Measurements from ENCODE around the gene SLC4A9. TPM values are rescaled to one million over a fixed set of nuclear protein-coding genes. Genes with fewer than 3 reads are reported as not detected.

SLC4A9 gene
- total and polyA plus RNA-seq, 9 donors, result 0.04 to 0.13 (median 0.06) TPM; not detected in 5

- no peak for DNase-seq
- Histone ChIP-seq H3K4me3 (ENCODE audit: low read length) (no peak overlapping the region), H3K36me3 (ENCODE audit: control insufficient read depth, insufficient read depth, low read length) (no peaks in the 10 kb centered on the region), H3K9me3 (replicated peaks; ENCODE audit: control insufficient read depth, low read depth, low read length) (no peaks in the 10 kb centered on the region), H3K27ac (ENCODE audit: low read length) (no peak overlapping the region), H3K27me3 (ENCODE audit: control insufficient read depth, insufficient read depth, low read length) (no peaks in the 10 kb centered on the region), H3K4me1 (ENCODE audit: control insufficient read depth, insufficient read depth, low read length) (no peaks in the 10 kb centered on the region)
- WGBS (ENCODE audit: insufficient coverage), result no CpG with 5 or more reads among the region's 1 CpG
Measured at GRCh38 chr5:140391732-140392131, 31.7 kb downstream of the SLC4A9 start.

- H3K4me3 ChIP-seq (ENCODE audit: low read length), result no peak overlapping the region
- H3K36me3 ChIP-seq (ENCODE audit: control insufficient read depth, insufficient read depth, low read length), result no peaks in the 10 kb centered on the region
- DNase-seq, result no peak
- no peaks in the 10 kb centered on the region for H3K4me1 ChIP-seq (ENCODE audit: control insufficient read depth, insufficient read depth, low read length)
- no CpG with 5 or more reads among the region's 2 CpGs for WGBS (ENCODE audit: insufficient coverage)
- no peaks in the 10 kb centered on the region for H3K9me3 ChIP-seq (replicated peaks; ENCODE audit: control insufficient read depth, low read depth, low read length)
- H3K27me3 ChIP-seq (ENCODE audit: control insufficient read depth, insufficient read depth, low read length), result no peaks in the 10 kb centered on the region
- H3K27ac ChIP-seq (ENCODE audit: low read length), result no peak overlapping the region
Measured at GRCh38 chr5:140393738-140394137, 33.7 kb downstream of the SLC4A9 start.

DNA sequence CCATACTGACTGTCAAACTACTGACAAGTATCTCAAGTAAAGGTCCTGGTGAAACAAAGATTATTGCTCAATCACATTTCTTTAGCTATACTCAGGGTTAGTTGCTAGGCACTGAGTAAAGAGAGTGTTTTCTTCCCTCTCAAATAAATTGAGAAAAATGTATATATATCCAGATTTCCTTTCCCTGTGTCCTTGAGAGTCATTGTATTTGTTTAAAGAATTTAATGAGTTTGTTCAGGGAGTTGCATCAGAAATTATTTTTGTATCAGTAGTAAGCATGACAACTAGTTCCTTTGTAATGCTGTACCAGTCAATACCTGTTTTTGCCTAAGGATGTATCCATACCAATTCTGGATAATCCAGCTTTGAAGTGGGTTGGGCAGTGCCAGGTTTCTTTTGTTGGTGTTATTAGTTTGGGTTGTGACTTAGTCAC is 38.4 kb downstream of the SLC4A9 start:
- Histone ChIP-seq H3K9me3 (replicated peaks; ENCODE audit: control insufficient read depth, low read depth, low read length) (no peaks in the 10 kb centered on the region), H3K36me3 (ENCODE audit: control insufficient read depth, insufficient read depth, low read length) (no peaks in the 10 kb centered on the region), H3K4me3 (ENCODE audit: low read length) (no peak overlapping the region), H3K27me3 (ENCODE audit: control insufficient read depth, insufficient read depth, low read length) (no peaks in the 10 kb centered on the region), H3K27ac (ENCODE audit: low read length) (no peak overlapping the region), H3K4me1 (ENCODE audit: control insufficient read depth, insufficient read depth, low read length) (peaks cover 13% of the 10 kb centered on the region)
- DNase-seq, result no peak

GRCh38 chr5:140399979-140400729 is 40.2 kb downstream of the SLC4A9 start:
- no peaks in the 10 kb centered on the region for H3K9me3 ChIP-seq (replicated peaks; ENCODE audit: control insufficient read depth, low read depth, low read length)
- DNase-seq, result no peak
- WGBS (ENCODE audit: insufficient coverage), result 30% methylated on average over 12 of the region's 25 CpGs
- no peaks in the 10 kb centered on the region for H3K36me3 ChIP-seq (ENCODE audit: control insufficient read depth, insufficient read depth, low read length)
- peak overlapping the region; percentile 98 for H3K27ac ChIP-seq (ENCODE audit: low read length)
- H3K27me3 ChIP-seq (ENCODE audit: control insufficient read depth, insufficient read depth, low read length), result no peaks in the 10 kb centered on the region
- H3K4me3 ChIP-seq (ENCODE audit: low read length), result peak overlapping the region; percentile 94
- peaks cover 15% of the 10 kb centered on the region for H3K4me1 ChIP-seq (ENCODE audit: control insufficient read depth, insufficient read depth, low read length)

DNA sequence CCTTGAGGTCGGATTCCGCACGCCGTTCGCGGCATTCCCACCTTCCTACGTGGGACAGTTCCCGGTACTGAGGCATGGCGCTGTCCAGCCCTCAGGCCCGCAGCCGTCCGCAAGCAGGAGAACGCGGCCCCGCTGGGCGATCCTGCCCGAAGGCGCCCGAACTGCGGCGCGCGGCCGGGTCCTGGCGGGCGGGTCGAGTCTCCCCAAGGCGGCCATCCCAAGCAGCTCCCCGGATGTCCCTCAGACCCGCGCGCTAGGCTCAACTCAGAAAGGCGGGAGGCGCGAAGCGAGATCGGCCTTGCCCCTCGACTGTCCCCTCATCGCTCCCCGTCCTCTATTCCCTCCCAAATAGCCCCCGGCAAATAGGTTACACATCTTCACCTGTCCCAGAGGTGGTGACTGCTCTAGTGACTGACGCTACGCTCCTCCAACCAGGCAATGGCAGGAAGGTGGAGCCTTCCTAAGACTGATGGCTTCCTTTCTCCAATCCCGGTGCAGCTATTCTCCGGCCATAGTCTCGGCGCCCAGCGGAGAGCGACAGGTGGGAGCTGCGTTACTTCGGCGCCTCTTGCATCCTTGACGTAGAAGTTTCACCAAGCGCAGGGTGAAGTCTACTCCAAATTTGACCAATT is 40.9 kb downstream of the SLC4A9 start:
- Histone ChIP-seq H3K27ac (ENCODE audit: low read length) (peak overlapping the region; percentile 98), H3K4me3 (ENCODE audit: low read length) (peak overlapping the region; percentile 94), H3K36me3 (ENCODE audit: control insufficient read depth, insufficient read depth, low read length) (no peaks in the 10 kb centered on the region), H3K4me1 (ENCODE audit: control insufficient read depth, insufficient read depth, low read length) (peaks cover 15% of the 10 kb centered on the region), H3K9me3 (replicated peaks; ENCODE audit: control insufficient read depth, low read depth, low read length) (no peaks in the 10 kb centered on the region), H3K27me3 (ENCODE audit: control insufficient read depth, insufficient read depth, low read length) (no peaks in the 10 kb centered on the region)
- WGBS (ENCODE audit: insufficient coverage), result 0% methylated on average over 42 of the region's 54 CpGs
- DNase-seq, result peak; percentile 99

- DNase-seq, result peak; percentile 100
- Histone ChIP-seq H3K9me3 (replicated peaks; ENCODE audit: control insufficient read depth, low read depth, low read length) (no peaks in the 10 kb centered on the region), H3K4me3 (ENCODE audit: low read length) (peak within 1 kb of the TSS; percentile 97), H3K36me3 (ENCODE audit: control insufficient read depth, insufficient read depth, low read length) (peaks cover 4% of the 10 kb centered on the region), H3K27ac (ENCODE audit: low read length) (peak within 1 kb of the TSS; percentile 98), H3K4me1 (ENCODE audit: control insufficient read depth, insufficient read depth, low read length) (peaks cover 15% of the 10 kb centered on the region), H3K27me3 (ENCODE audit: control insufficient read depth, insufficient read depth, low read length) (no peaks in the 10 kb centered on the region)
- under 1% methylated on average over 81 of the region's 83 CpGs for WGBS (ENCODE audit: insufficient coverage)
Measured at GRCh38 chr5:140401362-140402257, 41.6 kb downstream of the SLC4A9 start, which contains the start of gene ANKHD1. Gene ANKHD1 (plus strand): TSS chr5:140401833. CDS start chr5:140401968, 135 bp downstream.

DNA sequence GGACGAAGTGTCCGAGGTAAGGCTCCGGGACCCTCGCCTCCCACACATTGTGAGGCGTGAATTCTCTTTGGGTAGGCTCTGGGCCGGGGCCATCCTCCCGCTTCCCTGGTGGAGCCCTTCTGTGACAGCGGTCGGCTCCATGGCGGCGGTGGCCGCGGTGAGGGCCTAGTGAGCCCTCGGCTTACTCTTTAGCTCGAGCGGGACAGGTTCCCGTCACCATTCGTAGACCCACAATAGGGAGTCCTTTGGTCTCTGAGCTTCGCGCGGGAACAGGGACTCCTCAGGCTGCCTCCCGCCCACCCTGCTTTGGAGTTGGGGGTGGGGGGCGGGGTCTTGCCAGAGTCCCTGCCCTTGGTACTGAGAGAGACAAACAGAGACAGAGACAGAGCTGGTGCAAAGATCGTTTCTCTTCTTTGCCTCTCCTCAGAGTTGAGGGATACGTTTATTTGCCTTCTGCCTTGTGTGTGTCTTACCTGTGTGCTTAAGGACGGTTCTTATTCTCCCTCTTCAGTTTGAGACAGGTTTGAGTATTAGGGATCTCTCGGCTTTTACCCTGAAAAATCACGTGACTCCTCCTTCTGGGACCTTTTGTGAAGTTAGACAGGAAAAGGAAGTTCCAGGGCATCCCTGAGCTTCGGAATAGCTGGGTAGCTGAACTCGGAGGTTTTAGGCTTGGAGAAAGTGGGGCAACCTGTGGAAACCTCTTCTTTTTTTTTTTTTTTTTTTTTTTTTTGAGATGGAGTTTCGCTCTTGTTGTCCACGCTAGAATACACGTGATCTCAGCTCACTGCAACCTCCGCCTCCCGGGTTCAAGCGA is 42.5 kb downstream of the SLC4A9 start:
- peaks cover 15% of the 10 kb centered on the region for H3K4me1 ChIP-seq (ENCODE audit: control insufficient read depth, insufficient read depth, low read length)
- H3K27me3 ChIP-seq (ENCODE audit: control insufficient read depth, insufficient read depth, low read length), result no peaks in the 10 kb centered on the region
- peaks cover 6% of the 10 kb centered on the region for H3K36me3 ChIP-seq (ENCODE audit: control insufficient read depth, insufficient read depth, low read length)
- peak overlapping the region; percentile 98 for H3K27ac ChIP-seq (ENCODE audit: low read length)
- WGBS (ENCODE audit: insufficient coverage), result under 1% methylated on average over 11 of the region's 36 CpGs
- no peaks in the 10 kb centered on the region for H3K9me3 ChIP-seq (replicated peaks; ENCODE audit: control insufficient read depth, low read depth, low read length)
- H3K4me3 ChIP-seq (ENCODE audit: low read length), result peak overlapping the region; percentile 97
- peak; percentile 69 for DNase-seq

- 94% methylated on average over 2 of the region's 5 CpGs for WGBS (ENCODE audit: insufficient coverage)
- peaks cover 6% of the 10 kb centered on the region for H3K36me3 ChIP-seq (ENCODE audit: control insufficient read depth, insufficient read depth, low read length)
- no peak overlapping the region for H3K4me3 ChIP-seq (ENCODE audit: low read length)
- no peak overlapping the region for H3K27ac ChIP-seq (ENCODE audit: low read length)
- H3K27me3 ChIP-seq (ENCODE audit: control insufficient read depth, insufficient read depth, low read length), result no peaks in the 10 kb centered on the region
- H3K4me1 ChIP-seq (ENCODE audit: control insufficient read depth, insufficient read depth, low read length), result peaks cover 15% of the 10 kb centered on the region
- DNase-seq, result no peak
- no peaks in the 10 kb centered on the region for H3K9me3 ChIP-seq (replicated peaks; ENCODE audit: control insufficient read depth, low read depth, low read length)
Measured at GRCh38 chr5:140403613-140404012, 43.6 kb downstream of the SLC4A9 start.

GRCh38 chr5:140408750-140409241 is 48.8 kb downstream of the SLC4A9 start:
- H3K27me3 ChIP-seq (ENCODE audit: control insufficient read depth, insufficient read depth, low read length), result no peaks in the 10 kb centered on the region
- H3K27ac ChIP-seq (ENCODE audit: low read length), result no peak overlapping the region
- H3K4me3 ChIP-seq (ENCODE audit: low read length), result no peak overlapping the region
- WGBS (ENCODE audit: insufficient coverage), result no CpG with 5 or more reads among the region's 4 CpGs
- H3K36me3 ChIP-seq (ENCODE audit: control insufficient read depth, insufficient read depth, low read length), result peaks cover 6% of the 10 kb centered on the region
- DNase-seq, result no peak
- no peaks in the 10 kb centered on the region for H3K4me1 ChIP-seq (ENCODE audit: control insufficient read depth, insufficient read depth, low read length)
- no peaks in the 10 kb centered on the region for H3K9me3 ChIP-seq (replicated peaks; ENCODE audit: control insufficient read depth, low read depth, low read length)

Data from muscle of leg (tissue), 11 donors.